ENCODE results near the gene OPCML.

GRCh38 chr11:132712466-132712865 is 819.8 kb downstream of the OPCML start:
- TF ChIP-seq CTCF (IDR thresholded peaks at IDR 0.05; ENCODE audit: insufficient read depth, low read length) (no peak), SPI1 (IDR thresholded peaks at IDR 0.05; ENCODE audit: borderline replicate concordance, low read depth) (no peak), GABPA (IDR thresholded peaks at IDR 0.05; ENCODE audit: low read depth) (no peak), REST (IDR thresholded peaks at IDR 0.05; ENCODE audit: insufficient replicate concordance, low read depth) (no peak), POLR2AphosphoS5 (IDR thresholded peaks at IDR 0.05; ENCODE audit: low read depth) (no peak)

All from HL-60 (cell line).